Measurements from ENCODE around the gene LRRK2. TPM values are rescaled to one million over a fixed set of nuclear protein-coding genes. Genes with fewer than 3 reads are reported as not detected.

LRRK2 gene
- polyA plus RNA-seq, 2 of the 4 experiments (the other 2 are of a cell fraction): 5.3 to 20.4 TPM

DNA sequence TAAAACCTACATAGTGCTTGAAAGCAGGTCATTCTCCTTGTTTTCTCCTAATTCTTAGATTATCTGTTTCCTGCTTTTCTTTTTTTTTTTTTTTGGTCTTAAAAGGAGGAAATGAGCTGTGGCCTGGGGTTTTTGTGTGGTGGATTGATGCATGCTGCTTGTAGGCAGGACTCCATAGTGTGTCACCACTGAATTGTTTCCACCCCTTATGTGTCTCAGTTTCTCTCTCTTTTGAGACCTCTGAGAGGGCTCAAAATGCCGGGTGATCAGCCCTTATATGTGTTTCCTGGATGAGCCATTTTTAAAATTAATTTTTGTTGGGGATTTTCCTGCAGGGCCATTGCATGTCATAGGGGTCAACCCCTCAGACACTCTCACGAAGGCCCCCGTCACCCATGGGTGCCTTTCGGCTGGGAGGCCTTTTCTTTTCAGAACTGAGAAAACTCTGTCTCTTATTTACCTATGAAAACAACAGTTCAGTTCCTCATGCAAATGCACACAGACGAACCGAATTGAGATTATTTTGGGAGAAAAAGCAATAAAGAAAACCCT, 32.0 kb upstream of the LRRK2 start (continued):
- TF ChIP-seq REST (IDR thresholded peaks at IDR 0.05) (no peak), CBX2 (IDR thresholded peaks at IDR 0.05; ENCODE audit: borderline replicate concordance, low read depth) (no peak)

GRCh38 chr12:40194846-40195245, 30.0 kb upstream of the LRRK2 start:
- Histone ChIP-seq H3K27ac (no peak overlapping the region), H3K4me2 (no peak overlapping the region), H3K9me3 (no peaks in the 10 kb centered on the region), H3K4me1 (no peaks in the 10 kb centered on the region), H3K4me3 (no peak overlapping the region)
- TF ChIP-seq SMC3 (IDR thresholded peaks at IDR 0.05): no peak
- no peak for TF ChIP-seq RARB (CRISPR knock-in tag; IDR thresholded peaks at IDR 0.05)
- POLR2A ChIA-PET: no interaction called here
- ATAC-seq (no peak), DNase-seq (ENCODE audit: low read depth in 1 of 2, low spot score in 1 of 2) (no peak), FAIRE-seq (no peak)
- 87% methylated on average over 3 of the region's 3 CpGs for WGBS (ENCODE audit: missing lambda C conversion rate)
- CTCF ChIA-PET: no interaction called here

DNA sequence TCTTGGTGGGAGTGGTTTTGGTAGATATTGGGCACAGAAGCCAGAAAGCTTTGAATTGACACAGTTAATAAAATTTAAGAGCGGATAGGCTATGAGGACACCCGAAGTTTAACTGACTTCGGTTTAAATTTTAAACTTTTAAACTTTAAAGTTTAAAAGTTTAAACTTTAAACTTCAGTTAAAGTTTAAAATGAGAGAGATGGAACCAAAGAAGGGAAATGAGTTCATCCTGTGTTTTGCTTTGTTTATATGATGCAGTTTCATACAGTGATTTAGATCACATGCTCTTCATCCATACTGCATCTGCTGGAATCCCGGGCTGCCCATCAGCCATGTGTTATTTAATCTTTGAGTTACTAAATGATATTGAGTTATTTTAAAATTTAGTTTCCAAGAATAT, 27.2 kb upstream of the LRRK2 start:
- DNase-seq (ENCODE audit: low read depth in 1 of 2, low spot score in 1 of 2) (no peak), ATAC-seq (no peak), FAIRE-seq (no peak)
- TF ChIP-seq RCOR1 (IDR thresholded peaks at IDR 0.05; ENCODE audit: low read depth, low read length): no peak
- TF ChIP-seq, protein P1, sequence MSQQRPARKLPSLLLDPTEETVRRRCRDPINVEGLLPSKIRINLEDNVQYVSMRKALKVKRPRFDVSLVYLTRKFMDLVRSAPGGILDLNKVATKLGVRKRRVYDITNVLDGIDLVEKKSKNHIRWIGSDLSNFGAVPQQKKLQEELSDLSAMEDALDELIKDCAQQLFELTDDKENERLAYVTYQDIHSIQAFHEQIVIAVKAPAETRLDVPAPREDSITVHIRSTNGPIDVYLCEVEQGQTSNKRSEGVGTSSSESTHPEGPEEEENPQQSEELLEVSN (IDR thresholded peaks at IDR 0.05; ENCODE audit: borderline replicate concordance, low read depth): no peak
- TF ChIP-seq JUNB (IDR thresholded peaks at IDR 0.05): no peak
- no peak for TF ChIP-seq HOXB5 (CRISPR knock-in tag; IDR thresholded peaks at IDR 0.05)
- no peak for TF ChIP-seq NPAS2 (CRISPR knock-in tag; IDR thresholded peaks at IDR 0.05; ENCODE audit: borderline replicate concordance)
- TF ChIP-seq SREBF2 (IDR thresholded peaks at IDR 0.05): no peak
- TF ChIP-seq GATA3 (IDR thresholded peaks at IDR 0.05; ENCODE audit: borderline replicate concordance): no peak
- no peak for TF ChIP-seq POLR2AphosphoS2 (conservative IDR thresholded peaks at IDR 0.05; ENCODE audit: low read length)
- no peak for TF ChIP-seq FOSL2 (IDR thresholded peaks at IDR 0.05)
- TF ChIP-seq FOSL2 (CRISPR knock-in tag; IDR thresholded peaks at IDR 0.05): no peak
- WGBS (ENCODE audit: missing lambda C conversion rate): 82% methylated on average over 4 of the region's 4 CpGs
- H3K9me3 ChIP-seq: no peaks in the 10 kb centered on the region
- H3K27ac ChIP-seq: no peak overlapping the region
- ChIA-PET POLR2A (no interaction called here), CTCF (no interaction called here)
- no peaks in the 10 kb centered on the region for H3K4me1 ChIP-seq
- no peak overlapping the region for H3K4me3 ChIP-seq
- H3K4me2 ChIP-seq: no peak overlapping the region

DNA sequence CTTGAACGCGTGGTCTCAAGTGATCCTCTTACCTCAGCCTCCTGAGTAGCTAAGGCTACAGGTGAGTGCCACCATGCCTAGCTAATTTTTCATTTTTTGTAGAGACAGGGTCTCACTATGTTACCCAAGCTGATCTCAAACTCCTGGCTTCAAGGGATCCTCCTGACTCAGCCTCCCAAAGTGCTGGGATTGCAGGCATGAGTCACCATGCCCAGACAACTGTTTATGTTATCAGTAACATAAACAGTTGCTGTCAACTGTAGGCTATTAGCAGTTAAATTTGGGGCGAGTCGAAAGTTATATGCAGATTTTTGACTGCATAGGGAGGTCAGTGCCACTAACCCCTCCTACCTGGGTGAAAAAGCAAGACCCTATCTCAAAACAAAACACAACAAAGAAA, 26.2 kb upstream of the LRRK2 start:
- Histone ChIP-seq H3K27ac (no peak overlapping the region), H3K4me2 (no peak overlapping the region), H3K4me1 (no peaks in the 10 kb centered on the region), H3K4me3 (no peak overlapping the region), H3K9me3 (no peaks in the 10 kb centered on the region)
- FAIRE-seq (no peak), ATAC-seq (no peak), DNase-seq (ENCODE audit: low read depth in 1 of 2, low spot score in 1 of 2) (no peak)
- ChIA-PET POLR2A (no interaction called here), CTCF (no interaction called here)
- TF ChIP-seq KDM1A (IDR thresholded peaks at IDR 0.05; ENCODE audit: low read depth) (no peak), FOSL2 (IDR thresholded peaks at IDR 0.05) (no peak), FOSL2 (CRISPR knock-in tag; IDR thresholded peaks at IDR 0.05) (peak; percentile 38; the same call in 1 of the 2 replicates)
- WGBS (ENCODE audit: missing lambda C conversion rate): 90% methylated on average over 4 of the region's 4 CpGs

Data from A549 (cell line).